ENCODE measurements around the gene SNN. TPM values are rescaled to one million over a fixed set of nuclear protein-coding genes. Genes with fewer than 3 reads are reported as not detected.
A peak's percentile ranks its signal among the peaks of the same experiment; 100 is the strongest.

The SNN gene
- total RNA-seq, 1 donor from 2014 or later, result 27.6 TPM

DNA sequence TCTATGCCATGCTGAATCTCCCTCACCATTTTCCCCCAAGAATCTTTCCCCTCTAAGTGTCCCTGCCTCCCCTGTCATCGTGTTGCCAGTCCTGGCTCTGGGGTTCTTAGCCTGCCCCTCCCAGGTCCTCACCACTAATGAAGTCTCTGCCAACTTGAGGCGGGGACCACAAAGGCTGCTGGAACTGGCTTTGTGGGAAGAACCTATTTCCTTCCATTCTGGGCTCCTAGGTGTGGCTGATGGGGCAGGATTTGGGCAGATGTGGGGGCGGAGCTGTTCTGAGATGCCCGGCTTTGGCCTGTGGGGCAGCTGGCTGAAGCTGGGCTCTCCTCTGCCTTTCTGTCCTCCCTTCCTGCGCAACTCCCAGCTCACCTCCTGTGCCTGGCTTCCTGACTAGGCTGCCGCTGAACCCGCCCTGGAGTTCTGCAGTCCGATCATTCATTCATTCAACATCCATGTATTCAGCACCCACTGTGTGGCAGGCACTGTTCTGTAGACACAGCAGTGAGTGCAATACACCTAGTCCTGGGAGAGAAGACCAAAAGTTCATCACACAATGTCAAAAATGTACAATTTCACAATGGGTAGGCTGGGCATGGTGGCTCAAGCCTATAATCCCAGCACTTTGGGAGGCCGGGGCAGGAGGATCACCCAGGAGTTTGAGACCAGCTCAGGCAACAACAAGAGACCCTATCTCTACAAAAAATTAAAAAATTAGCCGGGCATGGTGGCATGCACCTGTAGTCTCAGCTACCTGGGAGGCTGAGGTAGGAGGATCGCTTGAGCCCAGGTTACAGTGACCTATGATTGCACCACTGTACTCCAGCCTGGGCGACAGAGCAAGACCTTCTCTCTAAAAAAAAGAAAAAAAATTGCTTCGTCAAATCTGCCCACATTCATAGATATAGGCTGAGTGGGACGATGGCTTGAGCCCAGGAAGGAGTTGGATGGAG is 1.9 kb upstream of the SNN start:
- Histone ChIP-seq H3K27me3 (ENCODE audit: control insufficient read depth, insufficient read depth, low read length) (no peaks in the 10 kb centered on the region), H3K36me3 (ENCODE audit: control insufficient read depth, insufficient read depth, low read length) (no peaks in the 10 kb centered on the region), H3K4me3 (ENCODE audit: low read depth, low read length) (no peak overlapping the region)
- TF ChIP-seq, protein P1, sequence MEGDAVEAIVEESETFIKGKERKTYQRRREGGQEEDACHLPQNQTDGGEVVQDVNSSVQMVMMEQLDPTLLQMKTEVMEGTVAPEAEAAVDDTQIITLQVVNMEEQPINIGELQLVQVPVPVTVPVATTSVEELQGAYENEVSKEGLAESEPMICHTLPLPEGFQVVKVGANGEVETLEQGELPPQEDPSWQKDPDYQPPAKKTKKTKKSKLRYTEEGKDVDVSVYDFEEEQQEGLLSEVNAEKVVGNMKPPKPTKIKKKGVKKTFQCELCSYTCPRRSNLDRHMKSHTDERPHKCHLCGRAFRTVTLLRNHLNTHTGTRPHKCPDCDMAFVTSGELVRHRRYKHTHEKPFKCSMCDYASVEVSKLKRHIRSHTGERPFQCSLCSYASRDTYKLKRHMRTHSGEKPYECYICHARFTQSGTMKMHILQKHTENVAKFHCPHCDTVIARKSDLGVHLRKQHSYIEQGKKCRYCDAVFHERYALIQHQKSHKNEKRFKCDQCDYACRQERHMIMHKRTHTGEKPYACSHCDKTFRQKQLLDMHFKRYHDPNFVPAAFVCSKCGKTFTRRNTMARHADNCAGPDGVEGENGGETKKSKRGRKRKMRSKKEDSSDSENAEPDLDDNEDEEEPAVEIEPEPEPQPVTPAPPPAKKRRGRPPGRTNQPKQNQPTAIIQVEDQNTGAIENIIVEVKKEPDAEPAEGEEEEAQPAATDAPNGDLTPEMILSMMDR (IDR thresholded peaks at IDR 0.05; ENCODE audit: insufficient read depth, low read length, severe bottlenecking), result no peak
- FAIRE-seq (no peak), DNase-seq (ENCODE audit: low read depth) (no peak)

DNA sequence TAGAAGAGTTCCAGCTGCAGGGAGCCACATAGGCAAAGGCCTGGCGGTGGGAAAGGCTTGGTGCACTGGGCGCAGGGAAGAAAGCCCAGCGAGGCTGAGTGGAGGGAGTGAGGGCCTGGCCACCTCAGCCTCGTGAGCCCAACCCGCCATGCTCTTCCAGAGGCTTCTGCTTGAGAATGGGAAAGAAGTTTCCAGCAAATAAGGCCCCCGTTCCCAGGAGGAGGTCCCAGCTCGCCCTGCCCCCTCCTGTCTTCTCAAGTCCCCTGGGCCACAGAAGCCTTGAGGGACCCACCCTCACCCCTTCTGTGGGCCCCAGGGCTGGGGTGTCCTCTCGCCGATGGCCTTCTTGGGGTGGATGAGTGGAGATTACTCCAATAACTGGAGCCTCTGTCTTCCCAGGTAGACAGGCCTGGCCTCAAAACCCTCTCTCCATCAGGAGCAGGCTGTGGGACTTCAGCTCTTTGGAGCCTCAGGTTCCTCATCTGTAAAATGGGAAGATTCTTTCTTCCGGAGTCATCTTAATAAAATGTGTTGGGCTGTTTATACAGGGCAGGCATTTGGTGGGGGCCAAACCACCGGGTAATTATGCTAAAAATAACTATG is 933 bp upstream of the SNN start:
- no peak for DNase-seq (ENCODE audit: low read depth)
- TF ChIP-seq, protein P1 (IDR thresholded peaks at IDR 0.05; ENCODE audit: insufficient read depth, low read length, severe bottlenecking), result no peak
- Histone ChIP-seq H3K4me3 (ENCODE audit: low read depth, low read length) (no peak overlapping the region), H3K36me3 (ENCODE audit: control insufficient read depth, insufficient read depth, low read length) (no peaks in the 10 kb centered on the region), H3K27me3 (ENCODE audit: control insufficient read depth, insufficient read depth, low read length) (no peaks in the 10 kb centered on the region)
- FAIRE-seq, result no peak

DNA sequence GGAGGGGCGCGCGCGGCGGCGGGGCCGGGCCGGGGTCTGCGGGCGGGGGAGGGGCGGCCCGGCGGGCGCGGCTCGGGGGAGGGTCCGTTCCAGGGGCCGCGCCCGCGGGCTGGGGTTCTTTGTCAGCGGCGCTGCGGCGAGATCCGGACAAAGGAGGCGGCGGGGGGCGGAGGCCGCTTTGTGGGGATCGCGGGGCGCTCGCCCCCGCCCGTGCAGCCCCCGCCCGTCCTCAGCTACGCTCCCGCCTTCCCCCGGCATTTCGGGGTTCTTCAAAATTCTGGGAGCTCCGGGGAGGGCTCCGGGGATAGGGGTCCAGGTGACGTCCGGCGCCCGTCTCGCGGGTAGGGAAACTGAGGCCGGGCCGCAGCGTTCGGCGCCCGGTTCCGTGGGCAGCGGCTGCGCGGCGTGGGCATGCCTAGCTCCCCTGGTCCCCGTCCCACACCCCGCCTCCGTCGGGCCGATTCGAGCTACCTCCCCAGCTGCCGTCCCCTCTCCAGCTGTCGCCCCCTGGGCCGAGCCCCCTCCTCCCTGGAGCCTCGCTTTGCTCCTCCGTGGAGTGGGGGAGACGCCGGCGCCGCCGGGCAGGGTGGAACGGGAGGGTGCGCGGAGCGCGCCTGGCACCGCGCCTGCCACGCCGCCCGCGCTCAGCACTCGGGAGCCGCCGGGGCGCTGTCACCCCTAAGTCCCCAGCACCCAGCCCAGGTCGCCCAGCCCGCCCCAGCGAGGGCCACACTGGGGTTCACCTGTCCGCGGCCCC is 546 bp downstream of the SNN start:
- Histone ChIP-seq H3K4me3 (ENCODE audit: low read depth, low read length) (peak overlapping the region; percentile 87), H3K27me3 (ENCODE audit: control insufficient read depth, insufficient read depth, low read length) (no peaks in the 10 kb centered on the region), H3K36me3 (ENCODE audit: control insufficient read depth, insufficient read depth, low read length) (peaks cover 1% of the 10 kb centered on the region)
- DNase-seq (ENCODE audit: low read depth) (no peak), FAIRE-seq (no peak)
- TF ChIP-seq, protein P1 (IDR thresholded peaks at IDR 0.05; ENCODE audit: insufficient read depth, low read length, severe bottlenecking), result no peak

DNA sequence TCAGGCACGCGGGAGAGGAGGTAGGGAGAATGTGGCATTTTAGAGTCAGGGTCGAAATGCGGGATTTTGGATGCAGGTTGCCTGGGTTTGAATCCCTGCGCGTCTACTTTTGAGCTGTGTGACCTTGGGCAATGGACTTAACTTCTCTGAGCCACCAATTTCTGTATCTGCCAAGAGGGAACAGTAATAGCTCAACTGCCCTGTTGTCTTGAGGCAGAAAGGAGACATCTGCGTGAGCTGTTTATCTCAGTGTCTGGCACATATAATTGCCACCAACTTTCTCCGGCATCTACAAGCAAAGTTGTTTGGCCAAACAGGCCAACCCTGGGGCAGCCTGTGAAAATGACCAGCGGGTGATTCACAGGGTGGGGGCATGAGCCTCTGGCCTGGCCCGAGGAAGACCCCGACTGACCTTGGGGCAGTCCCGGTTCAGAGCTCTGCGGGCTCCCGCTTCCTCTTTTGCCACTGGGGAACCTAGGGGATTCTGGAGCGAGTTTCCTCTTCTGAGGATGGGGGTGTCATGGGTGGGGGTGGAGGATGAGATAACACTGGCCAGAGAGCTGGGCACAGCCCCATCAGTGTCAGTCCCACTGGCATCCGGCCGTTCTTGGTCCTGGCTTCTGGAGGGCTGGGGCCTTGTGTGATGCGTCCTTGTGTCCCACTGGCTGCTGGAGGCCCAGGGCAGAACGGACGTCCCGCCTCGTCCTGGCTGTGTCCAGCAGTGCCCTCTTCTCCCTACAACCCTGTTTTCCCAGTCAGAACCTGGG is 1.3 kb downstream of the SNN start:
- FAIRE-seq, result no peak
- Histone ChIP-seq H3K36me3 (ENCODE audit: control insufficient read depth, insufficient read depth, low read length) (peaks cover 1% of the 10 kb centered on the region), H3K27me3 (ENCODE audit: control insufficient read depth, insufficient read depth, low read length) (no peaks in the 10 kb centered on the region), H3K4me3 (ENCODE audit: low read depth, low read length) (peak overlapping the region; percentile 87)
- TF ChIP-seq, protein P1 (IDR thresholded peaks at IDR 0.05; ENCODE audit: insufficient read depth, low read length, severe bottlenecking), result no peak
- DNase-seq (ENCODE audit: low read depth), result no peak
